GM21367 (cell line): ENCODE results near the gene CYP2B6.
"Not testable (repeated sequence)": the region's sequence is repeated elsewhere in the genome, so short reads cannot be mapped to it uniquely, and the experiment has no call there.

Source experiments
- ATAC-seq: cut with Tn5 transposase; IDR thresholded peaks from one replicate; pipeline ENCODE4 v1.9.1; 2021; ENCODE audit not compliant: unreplicated experiment

Gene CYP2B6

GRCh38 chr19:41030651-41031050 is 39.6 kb downstream of the CYP2B6 start:
- no peak for ATAC-seq

- ATAC-seq = no peak
Observed at GRCh38 chr19:41031916-41032315, 40.8 kb downstream of the CYP2B6 start.

GRCh38 chr19:41033324-41033723 is 42.2 kb downstream of the CYP2B6 start:
- not testable (repeated sequence) for ATAC-seq

DNA sequence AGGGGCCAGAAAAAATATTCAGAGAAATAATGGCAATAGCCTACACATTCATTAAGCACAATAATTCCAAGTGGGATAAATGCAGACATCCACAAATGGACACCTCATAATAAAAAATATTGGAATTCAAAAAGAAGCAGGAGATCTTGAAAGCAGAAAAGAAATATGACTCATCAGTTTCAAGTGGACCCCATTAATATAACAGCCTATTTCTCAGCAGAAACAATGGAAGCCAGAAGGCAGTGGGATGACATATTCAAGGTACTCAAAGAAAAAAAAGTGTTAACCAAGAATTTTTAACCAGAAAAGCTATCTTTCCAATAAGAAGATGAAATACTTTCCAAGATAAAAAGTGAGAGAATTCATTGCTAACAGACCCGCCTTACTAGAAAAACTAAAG is 48.7 kb downstream of the CYP2B6 start:
- no peak for ATAC-seq

DNA sequence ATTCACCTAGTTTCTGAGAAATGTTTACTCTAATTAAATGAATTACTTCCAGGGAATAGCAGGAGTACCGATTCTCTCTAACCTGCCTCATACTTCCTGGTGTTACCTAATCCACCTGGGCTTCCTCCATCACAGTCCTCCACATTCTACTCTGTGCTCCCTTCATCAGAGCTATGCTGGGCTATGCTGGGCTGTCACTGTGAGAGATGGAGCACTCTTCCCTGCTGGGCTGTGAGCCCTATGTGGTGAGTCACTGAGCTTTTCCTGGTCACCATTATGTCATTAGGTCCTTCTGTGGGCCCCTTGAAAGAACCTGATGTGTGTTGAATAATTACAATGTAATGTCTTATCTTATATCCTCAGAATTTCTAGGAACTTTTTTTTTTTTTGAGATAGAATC is 54.0 kb downstream of the CYP2B6 start:
- ATAC-seq = not testable (repeated sequence)

DNA sequence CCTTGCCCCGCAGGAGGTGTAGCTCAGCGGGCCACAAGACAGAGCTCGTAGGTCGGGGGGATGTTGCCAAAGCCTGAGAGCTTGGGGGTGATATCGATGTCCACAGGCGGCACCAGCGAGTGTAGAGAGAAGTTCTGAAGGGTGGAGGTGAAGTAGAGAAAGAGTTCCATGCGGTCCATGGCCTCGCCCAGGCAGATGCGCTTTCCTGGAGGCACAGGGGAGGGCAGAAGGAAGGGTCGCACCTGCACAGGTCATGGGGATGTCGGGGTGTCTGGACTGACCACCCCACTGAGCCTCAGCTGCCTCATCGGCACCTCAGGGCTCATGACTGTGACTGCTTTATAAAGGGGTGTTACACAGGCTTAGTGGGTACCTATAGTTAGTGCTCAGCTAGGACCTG is 59.3 kb downstream of the CYP2B6 start:
- ATAC-seq = no peak

DNA sequence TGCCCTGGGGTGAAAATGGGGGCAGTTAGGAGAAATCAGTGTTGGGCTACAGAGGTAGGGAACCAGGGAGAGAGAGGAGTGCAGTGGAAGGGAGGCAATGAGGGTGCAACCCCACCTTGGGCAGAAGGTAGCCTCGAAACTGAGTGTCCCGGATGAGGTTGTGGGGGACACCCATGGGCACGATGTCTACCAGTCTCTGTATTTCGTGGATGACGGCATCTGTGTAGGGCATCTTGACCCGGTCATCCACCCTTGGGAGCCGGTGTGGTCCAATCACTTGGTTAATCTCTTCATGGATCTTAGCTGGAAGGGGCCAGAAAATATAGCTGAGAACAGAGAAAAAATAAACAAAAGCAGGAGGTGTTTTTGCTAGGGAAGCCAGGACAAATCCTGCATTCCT is 61.1 kb downstream of the CYP2B6 start:
- not testable (repeated sequence) for ATAC-seq

- not testable (repeated sequence) for ATAC-seq
Observed at GRCh38 chr19:41053331-41053730, 62.2 kb downstream of the CYP2B6 start.

DNA sequence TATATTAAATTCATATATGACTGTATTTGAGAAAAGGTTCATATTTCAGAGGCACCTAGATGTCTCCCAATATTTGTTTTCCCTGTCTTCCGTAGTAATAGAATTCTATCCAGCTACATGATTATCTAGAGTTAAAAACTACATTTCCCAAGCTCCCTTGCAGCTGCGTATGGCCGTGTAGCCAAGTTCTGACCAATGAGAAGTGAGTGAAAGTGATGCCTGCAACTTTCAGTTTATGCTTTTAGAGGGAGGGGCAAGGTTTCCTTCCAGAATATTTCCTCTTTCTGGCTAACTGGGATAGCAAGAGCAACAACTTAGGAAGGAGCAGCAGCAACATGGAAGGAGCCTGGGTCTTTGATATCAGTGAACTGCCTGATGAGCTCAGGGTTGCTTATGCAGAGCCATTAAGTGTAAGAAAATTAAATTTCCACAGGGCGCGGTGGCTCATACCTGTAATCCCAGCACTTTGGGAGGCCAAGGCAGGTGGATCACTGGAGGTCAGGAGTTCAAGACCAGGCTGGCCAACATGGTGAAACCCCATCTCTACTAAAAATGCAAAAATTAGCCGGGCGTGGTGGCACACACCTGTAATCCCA is 74.0 kb downstream of the CYP2B6 start:
- ATAC-seq = no peak
